Measurements from ENCODE around the gene KIFAP3. TPM values are rescaled to one million over a fixed set of nuclear protein-coding genes. Genes with fewer than 3 reads are reported as not detected.
A peak's percentile ranks its signal among the peaks of the same experiment; 100 is the strongest.

Gene KIFAP3
- polyA plus RNA-seq, 3 donors = 2.1 to 4.7 (median 2.2) TPM

- Histone ChIP-seq H3K27ac (ENCODE audit: low read depth in 1 of 2, low read length in 2 of 2) (peak overlapping the region; percentile 83 to 99), H3K9ac (ENCODE audit: insufficient read depth, low read length, poor library complexity, severe bottlenecking) (peak overlapping the region; percentile 96), H3K4me2 (replicated peaks; ENCODE audit: extremely low read depth, low read length, poor library complexity, severe bottlenecking) (peak overlapping the region; percentile 77), H4K20me1 (ENCODE audit: insufficient read depth, low read length) (no peaks in the 10 kb centered on the region), H3K27me3 (ENCODE audit: control insufficient read depth in 2 of 2, insufficient read depth in 2 of 2, low read length in 2 of 2) (peaks cover 0 to 2% of the 10 kb centered on the region in 2 donors), H3K79me2 (ENCODE audit: insufficient read depth, low read length) (peaks cover 49% of the 10 kb centered on the region), H2AFZ (ENCODE audit: insufficient read depth, low read depth, low read length, poor library complexity, severe bottlenecking) (peak overlapping the region; percentile 97), H3K4me1 (ENCODE audit: control insufficient read depth in 1 of 2, insufficient read depth in 2 of 2, low read length in 2 of 2) (peaks cover 16 to 38% of the 10 kb centered on the region in 2 donors), H3K4me3 (replicated peaks in 1 of 3; ENCODE audit: low read depth in 2 of 3, low read length in 3 of 3) (peak overlapping the region; percentile 78 to 89 (median 87)), H3K36me3 (replicated peaks in 1 of 2; ENCODE audit: control insufficient read depth in 1 of 2, insufficient read depth in 2 of 2, low read length in 2 of 2) (peaks cover 6 to 9% of the 10 kb centered on the region in 2 donors), H3K9me3 (replicated peaks in 1 of 2; ENCODE audit: control insufficient read depth in 1 of 2, insufficient read depth in 1 of 2, low read length in 2 of 2) (no peaks in the 10 kb centered on the region)
- Mint-ChIP-seq H3K4me1 (peaks cover 47% of the 10 kb centered on the region), H3K4me3 (peak overlapping the region; percentile 87 to 91), H3K36me3 (peaks cover 8 to 12% of the 10 kb centered on the region in 2 donors), H3K9me3 (no peaks in the 10 kb centered on the region), H3K27ac (peak overlapping the region; percentile 73 to 100 (median 89)), H3K27me3 (ENCODE audit: low read depth in 3 of 3) (peaks cover 0 to 13% (median 2%) of the 10 kb centered on the region in 3 donors)
- under 1% methylated on average over 46 of the region's 51 CpGs for WGBS (ENCODE audit: insufficient coverage)
- DNase-seq = peak in 1 of 3 donors; percentile 4
- intact Hi-C loops (cut with micrococcal nuclease) = loop anchor here (5.0 to 10.0 kb wide), 4 partner anchors 179 to 642 kb away; partner anchors contain the start of genes KIFAP3 (in 2 of the 2), BLZF1 (in 1 of the 2), GORAB (in 1 of the 2) and NME7 (in 1 of the 2)
- TF ChIP-seq, protein P1, sequence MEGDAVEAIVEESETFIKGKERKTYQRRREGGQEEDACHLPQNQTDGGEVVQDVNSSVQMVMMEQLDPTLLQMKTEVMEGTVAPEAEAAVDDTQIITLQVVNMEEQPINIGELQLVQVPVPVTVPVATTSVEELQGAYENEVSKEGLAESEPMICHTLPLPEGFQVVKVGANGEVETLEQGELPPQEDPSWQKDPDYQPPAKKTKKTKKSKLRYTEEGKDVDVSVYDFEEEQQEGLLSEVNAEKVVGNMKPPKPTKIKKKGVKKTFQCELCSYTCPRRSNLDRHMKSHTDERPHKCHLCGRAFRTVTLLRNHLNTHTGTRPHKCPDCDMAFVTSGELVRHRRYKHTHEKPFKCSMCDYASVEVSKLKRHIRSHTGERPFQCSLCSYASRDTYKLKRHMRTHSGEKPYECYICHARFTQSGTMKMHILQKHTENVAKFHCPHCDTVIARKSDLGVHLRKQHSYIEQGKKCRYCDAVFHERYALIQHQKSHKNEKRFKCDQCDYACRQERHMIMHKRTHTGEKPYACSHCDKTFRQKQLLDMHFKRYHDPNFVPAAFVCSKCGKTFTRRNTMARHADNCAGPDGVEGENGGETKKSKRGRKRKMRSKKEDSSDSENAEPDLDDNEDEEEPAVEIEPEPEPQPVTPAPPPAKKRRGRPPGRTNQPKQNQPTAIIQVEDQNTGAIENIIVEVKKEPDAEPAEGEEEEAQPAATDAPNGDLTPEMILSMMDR (IDR thresholded peaks at IDR 0.05) = no peak
Measured at GRCh38 chr1:169892927-169893644, 181.4 kb downstream of the KIFAP3 start.

- TF ChIP-seq, protein P1 (IDR thresholded peaks at IDR 0.05) = no peak
- peaks cover 0 to 2% of the 10 kb centered on the region in 2 donors for H3K27me3 ChIP-seq (ENCODE audit: control insufficient read depth in 2 of 2, insufficient read depth in 2 of 2, low read length in 2 of 2)
- Mint-ChIP-seq H3K27me3 (ENCODE audit: low read depth in 3 of 3) (peaks cover 0 to 8% (median 0%) of the 10 kb centered on the region in 3 donors), H3K9me3 (no peaks in the 10 kb centered on the region), H3K4me1 (peaks cover 47% of the 10 kb centered on the region), H3K36me3 (peaks cover 12 to 16% of the 10 kb centered on the region in 2 donors), H3K4me3 (peak overlapping the region; percentile 87 to 91), H3K27ac (peak overlapping the region in 5 of 7 donors; percentile 61 to 99 (median 83))
- peak overlapping the region in 1 of 2 donors; percentile 99 for H3K27ac ChIP-seq (ENCODE audit: low read depth in 1 of 2, low read length in 2 of 2)
- H3K79me2 ChIP-seq (ENCODE audit: insufficient read depth, low read length) = peaks cover 49% of the 10 kb centered on the region
- 60% methylated on average over 1 of the region's 8 CpGs for WGBS (ENCODE audit: insufficient coverage)
- H3K9ac ChIP-seq (ENCODE audit: insufficient read depth, low read length, poor library complexity, severe bottlenecking) = peak overlapping the region; percentile 96
- peak overlapping the region; percentile 97 for H2AFZ ChIP-seq (ENCODE audit: insufficient read depth, low read depth, low read length, poor library complexity, severe bottlenecking)
- H3K36me3 ChIP-seq (replicated peaks in 1 of 2; ENCODE audit: control insufficient read depth in 1 of 2, insufficient read depth in 2 of 2, low read length in 2 of 2) = peaks cover 13 to 16% of the 10 kb centered on the region in 2 donors
- no peaks in the 10 kb centered on the region for H3K9me3 ChIP-seq (replicated peaks in 1 of 2; ENCODE audit: control insufficient read depth in 1 of 2, insufficient read depth in 1 of 2, low read length in 2 of 2)
- H3K4me1 ChIP-seq (ENCODE audit: control insufficient read depth in 1 of 2, insufficient read depth in 2 of 2, low read length in 2 of 2) = peaks cover 16 to 38% of the 10 kb centered on the region in 2 donors
- H4K20me1 ChIP-seq (ENCODE audit: insufficient read depth, low read length) = no peaks in the 10 kb centered on the region
- DNase-seq = no peak
- intact Hi-C loops (cut with micrococcal nuclease) = loop anchor here (5.0 to 10.0 kb wide), 4 partner anchors 180 to 642 kb away; partner anchors contain the start of genes KIFAP3 (in 2 of the 2), BLZF1 (in 1 of the 2), GORAB (in 1 of the 2) and NME7 (in 1 of the 2)
- peak overlapping the region; percentile 77 for H3K4me2 ChIP-seq (replicated peaks; ENCODE audit: extremely low read depth, low read length, poor library complexity, severe bottlenecking)
- H3K4me3 ChIP-seq (replicated peaks in 1 of 3; ENCODE audit: low read depth in 2 of 3, low read length in 3 of 3) = peak overlapping the region; percentile 78 to 89 (median 87)
Measured at GRCh38 chr1:169892176-169892926, 182.1 kb downstream of the KIFAP3 start.
